HG02981 (cell line): Measurements from ENCODE around the gene SASH1.

Experiments
- ATAC-seq: cut with Tn5 transposase; IDR thresholded peaks from one replicate; pipeline ENCODE4 v1.9.1; 2021; ENCODE audit warnings: mild to moderate bottlenecking, moderate library complexity; ENCODE audit not compliant: unreplicated experiment

SASH1 gene

GRCh38 chr6:148429423-148429822 lies 86.8 kb downstream of the SASH1 start:
- ATAC-seq, result no peak

DNA sequence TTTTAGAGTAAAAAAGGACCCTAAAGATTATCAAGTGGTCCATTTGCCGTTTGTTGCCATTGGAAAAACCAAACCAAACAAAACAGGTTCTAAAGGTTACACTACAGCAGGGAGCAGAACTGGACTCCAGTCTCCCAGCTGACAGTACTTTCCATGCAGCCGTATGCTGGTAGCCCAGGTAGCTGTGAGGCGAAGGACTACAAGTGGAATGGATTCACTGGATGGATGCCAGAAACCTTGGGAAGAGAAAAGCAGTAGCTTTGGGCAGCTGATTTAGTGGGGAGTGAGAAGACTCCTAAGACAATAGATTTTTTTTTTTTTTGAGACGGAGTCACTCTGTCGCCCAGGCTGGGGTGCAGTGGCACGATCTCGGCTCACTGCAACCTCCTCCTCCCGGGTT lies 88.3 kb downstream of the SASH1 start:
- no peak for ATAC-seq

DNA sequence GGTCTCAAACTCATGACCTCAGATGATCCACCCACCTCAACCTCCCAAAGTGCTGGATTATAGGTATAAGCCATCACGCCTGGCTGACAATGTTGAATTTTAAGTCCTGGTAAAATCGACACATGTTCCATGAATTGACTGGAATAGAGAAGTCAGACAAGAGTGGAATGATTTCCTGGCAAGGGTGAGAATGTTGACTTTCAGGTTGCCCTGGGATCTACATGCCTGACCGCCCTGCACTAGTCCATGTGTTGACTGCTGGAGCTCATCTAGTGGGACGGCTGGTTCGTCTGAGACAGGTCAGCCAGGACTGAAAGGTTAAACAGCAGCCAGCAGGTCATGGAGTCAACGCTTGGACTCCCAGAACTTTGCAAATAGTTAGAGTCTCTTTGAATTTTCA lies 88.8 kb downstream of the SASH1 start:
- no peak for ATAC-seq

DNA sequence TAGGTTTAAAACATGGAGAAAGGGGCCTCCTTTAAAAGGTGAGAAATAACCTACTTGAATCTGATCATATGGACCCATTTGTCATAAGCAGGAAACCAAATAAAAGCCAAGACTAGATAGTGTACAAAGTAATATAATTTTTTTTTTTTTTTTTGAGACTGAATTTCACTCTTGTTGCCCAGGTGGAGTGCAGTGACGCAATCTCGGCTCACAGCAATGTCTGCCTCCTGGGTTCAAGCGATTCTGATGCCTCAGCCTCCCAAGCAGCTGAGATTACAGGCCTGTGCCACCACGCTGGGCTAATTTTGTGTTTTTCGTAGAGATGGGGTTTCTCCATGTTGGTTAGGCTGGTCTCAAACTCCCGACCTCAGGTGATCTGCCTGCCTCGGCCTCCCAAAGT lies 89.2 kb downstream of the SASH1 start:
- no peak for ATAC-seq

GRCh38 chr6:148432462-148433195 lies 90.0 kb downstream of the SASH1 start:
- no peak for ATAC-seq

DNA sequence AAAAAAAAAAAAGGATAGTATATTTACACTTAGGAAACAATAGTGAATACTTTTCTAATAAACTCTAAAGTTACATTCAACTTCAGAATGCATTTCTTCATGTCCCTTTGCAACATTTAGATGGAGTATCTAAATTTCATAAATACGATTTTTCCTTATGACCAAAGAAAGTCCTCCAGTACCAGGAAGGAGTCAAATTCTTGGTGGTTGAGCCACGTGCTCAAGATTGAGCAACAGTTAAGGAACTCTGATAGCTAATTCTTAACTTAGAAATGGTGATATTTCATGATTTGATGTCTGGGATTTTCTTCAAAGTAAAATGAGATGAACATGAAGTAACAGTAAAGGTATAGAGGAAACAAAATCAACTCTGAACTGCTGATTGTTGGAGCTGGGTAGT lies 92.7 kb downstream of the SASH1 start:
- no peak for ATAC-seq

GRCh38 chr6:148436466-148436865 lies 93.8 kb downstream of the SASH1 start:
- ATAC-seq, result no peak

- ATAC-seq, result no peak
These were observed 96.0 kb downstream of the SASH1 start for GRCh38 chr6:148438632-148439031.

DNA sequence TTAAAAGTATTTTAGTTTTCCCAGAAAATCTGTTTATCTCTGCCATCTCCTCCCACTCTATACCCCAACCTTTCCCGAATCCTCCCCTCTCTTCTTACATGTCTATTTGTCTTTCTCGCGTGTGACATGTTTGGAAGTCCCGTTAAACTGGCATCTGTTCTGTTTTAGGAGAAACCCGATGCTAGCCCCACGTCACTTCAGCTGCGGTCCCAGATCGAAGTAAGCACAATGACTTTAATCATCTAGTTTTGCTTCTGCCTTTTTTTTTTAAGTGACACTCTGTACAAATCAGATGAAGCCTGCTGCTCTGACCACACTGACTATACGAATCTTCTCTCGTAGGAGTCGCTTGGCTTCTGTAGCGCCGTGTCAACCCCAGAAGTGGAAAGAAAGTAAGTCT lies 97.4 kb downstream of the SASH1 start:
- no peak for ATAC-seq

DNA sequence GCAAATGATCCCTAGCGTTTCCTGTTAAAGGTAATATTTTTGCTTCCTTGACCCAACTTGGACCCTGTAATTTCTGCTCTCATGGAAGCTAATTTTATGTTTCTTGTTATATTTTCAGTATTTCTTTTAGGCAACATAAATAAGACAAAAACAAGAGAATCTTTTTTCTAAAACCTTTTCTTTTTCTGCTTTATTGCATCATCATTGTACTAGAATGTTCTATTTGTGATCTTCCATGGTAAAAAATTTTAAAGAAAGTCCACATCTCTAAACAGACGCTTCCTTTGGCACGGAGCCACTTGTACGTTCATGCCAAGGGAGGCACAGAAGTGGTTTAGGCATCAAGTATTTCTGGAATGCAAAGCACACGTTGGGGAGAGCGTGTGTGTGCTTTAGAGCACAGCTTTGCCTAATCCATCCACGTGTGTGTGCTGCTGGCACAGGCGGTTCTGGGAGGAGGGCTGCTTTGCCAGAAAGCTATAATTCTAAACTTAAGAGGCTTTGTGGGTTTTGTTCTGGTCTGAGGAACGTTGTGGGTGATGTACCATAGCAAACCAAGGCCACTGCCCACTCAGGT lies 98.3 kb downstream of the SASH1 start:
- ATAC-seq, result no peak

DNA sequence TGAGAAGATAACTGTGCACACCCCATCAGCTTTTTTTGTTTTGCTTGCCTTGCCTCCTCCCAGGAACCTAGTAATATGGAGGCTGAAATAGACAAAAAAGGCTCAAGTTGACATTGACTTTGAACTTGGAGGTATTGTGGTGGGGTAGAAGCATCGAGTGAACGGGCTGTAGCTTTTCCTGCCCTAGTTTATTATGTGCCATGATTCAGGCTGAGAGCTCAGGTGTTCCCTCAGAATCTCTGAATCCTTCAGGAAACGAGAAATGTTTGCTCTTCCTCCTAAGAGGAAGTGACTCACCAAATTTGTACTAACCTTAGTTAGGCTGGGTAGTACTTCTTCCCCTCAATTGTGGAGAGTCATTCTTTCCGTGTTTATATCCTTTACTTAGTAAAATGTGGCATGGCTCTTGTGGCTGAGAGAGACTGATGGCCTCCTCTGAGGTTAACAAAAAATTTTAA lies 98.8 kb downstream of the SASH1 start:
- ATAC-seq, result no peak

DNA sequence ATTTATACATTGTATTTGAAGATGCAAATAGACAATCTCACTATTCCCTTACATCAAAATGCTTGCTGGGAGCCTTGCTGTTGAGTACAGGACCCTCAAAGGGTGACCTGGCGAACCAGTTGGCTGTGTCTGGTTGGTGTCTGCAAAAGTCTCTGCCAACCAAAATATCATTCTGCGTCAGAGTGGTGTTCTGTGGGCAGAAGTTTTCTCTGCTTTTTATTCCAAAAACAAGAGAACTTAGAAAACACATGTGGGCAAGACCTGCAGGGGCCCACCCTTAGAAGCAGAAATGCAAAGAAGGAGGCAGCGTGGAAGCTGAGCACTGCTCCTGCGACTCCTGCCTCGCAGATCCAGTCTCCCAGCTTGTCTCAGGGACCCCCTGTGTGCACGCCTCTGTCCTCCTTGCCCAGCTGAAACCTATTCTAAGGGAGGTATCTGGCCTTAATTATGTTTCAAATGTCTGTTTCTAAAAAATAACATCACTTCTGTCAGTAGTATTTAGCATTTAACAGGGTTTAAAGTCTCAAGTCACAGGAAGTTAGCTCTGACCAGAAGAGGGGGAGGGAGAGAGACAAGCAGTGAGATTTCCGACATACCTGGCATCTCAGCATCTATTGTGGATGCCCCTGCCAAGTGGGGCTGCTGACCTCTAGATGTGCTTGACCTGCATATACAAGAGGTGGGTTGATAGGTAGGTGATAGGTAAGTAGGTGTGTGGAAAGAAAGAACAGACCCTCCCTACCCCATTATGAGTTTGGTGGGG lies 101.3 kb downstream of the SASH1 start:
- no peak for ATAC-seq

GRCh38 chr6:148445116-148445515 lies 102.5 kb downstream of the SASH1 start:
- ATAC-seq, result no peak

GRCh38 chr6:148445620-148446019 lies 103.0 kb downstream of the SASH1 start:
- ATAC-seq, result no peak

- no peak for ATAC-seq
These were observed 104.0 kb downstream of the SASH1 start for GRCh38 chr6:148446681-148447080.

DNA sequence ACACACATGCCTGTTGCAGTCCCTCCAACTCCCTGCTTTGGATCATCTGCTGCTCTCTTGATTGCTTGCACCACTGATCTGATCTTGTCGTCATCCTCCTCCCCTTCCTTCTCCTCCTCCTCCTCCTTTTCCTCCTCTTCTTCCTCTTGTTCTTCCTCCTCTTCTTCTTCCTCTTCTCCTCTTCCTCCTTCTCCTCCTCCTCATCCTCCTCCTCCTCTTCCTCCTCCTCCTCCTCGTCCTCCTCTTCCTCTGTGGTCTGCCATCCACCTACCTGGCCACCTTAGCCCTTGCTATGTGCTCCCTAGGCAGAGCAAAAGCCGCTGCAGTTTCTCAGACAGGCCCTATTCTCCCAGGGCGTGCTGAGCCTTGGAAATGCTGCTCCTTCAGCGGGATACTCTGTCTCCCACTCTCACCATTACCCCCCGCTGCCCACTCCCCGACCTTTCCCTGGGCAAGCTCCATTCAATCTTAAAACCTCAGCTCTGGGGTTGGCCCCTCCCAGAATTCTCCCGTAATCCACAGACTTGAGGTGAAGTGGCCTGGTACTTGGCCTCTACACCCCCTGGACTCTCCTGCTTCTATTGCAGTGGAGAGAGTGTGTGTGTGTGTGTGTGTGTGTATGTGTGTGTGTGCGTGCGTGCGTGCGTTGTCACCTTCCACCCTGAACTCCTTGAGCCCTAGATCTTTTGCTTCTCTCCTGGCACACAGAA lies 105.0 kb downstream of the SASH1 start:
- ATAC-seq, result no peak

GRCh38 chr6:148448369-148449012 lies 105.9 kb downstream of the SASH1 start:
- ATAC-seq, result no peak

DNA sequence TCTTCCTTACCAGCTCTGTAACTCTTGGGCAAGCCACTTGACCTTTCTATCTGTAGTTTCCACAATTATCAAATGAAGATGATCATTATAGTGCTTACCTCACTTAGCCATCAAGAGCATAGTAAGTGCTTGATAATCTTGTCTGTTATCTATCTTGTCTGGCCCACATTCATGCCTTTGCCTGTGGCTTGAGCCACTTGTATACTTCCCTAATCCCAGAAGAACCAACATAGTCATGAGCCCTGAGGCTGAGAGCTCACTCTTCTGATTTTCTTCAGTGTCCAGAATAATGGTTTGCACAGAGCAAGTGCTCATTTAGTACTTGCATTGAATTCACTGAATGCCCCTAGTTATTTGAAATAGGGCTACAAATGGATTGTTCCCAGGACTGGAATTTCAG lies 108.2 kb downstream of the SASH1 start:
- no peak for ATAC-seq

DNA sequence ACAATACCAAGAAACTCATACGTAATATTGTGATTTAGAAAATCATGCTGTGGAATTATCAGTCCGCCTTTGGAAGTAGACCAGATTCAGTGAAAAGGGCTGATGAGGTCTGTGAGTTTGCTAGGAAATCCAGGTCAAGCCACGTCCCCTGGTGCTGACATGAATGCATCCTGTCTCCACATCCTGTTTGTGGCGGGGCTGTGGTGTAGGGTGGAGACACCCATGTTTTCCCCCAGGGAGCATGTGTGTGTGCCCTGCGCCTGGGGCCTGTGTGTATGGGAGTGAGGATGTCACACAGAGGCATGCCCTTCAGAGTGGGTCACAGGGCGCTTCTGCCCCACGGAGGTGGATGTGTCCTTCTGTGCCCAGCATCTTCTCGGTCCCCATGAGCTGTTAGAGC lies 109.1 kb downstream of the SASH1 start:
- ATAC-seq, result peak; percentile 83

- ATAC-seq, result no peak
These were observed 110.2 kb downstream of the SASH1 start for GRCh38 chr6:148452876-148453275.

GRCh38 chr6:148453906-148454305 lies 111.3 kb downstream of the SASH1 start:
- no peak for ATAC-seq
